Urinary bladder (tissue), 4 donors: ENCODE results near the gene CLSTN2. TPM values are rescaled to one million over a fixed set of nuclear protein-coding genes. Genes with fewer than 3 reads are reported as not detected.

Source experiments
- DNase-seq: peaks from one replicate; pipeline ENCODE4 v3.0.0-alpha.2; 2015; ENCODE audit errors: extremely low spot score
- H3K27ac ChIP-seq: one replicate; pipeline ENCODE4 v1.5.1; 2013; ENCODE audit warnings: low read depth, mild to moderate bottlenecking, moderate library complexity
- H3K36me3 ChIP-seq: one replicate; pipeline ENCODE4 v1.6.1; 2013; ENCODE audit warnings: mild to moderate bottlenecking, moderate library complexity; ENCODE audit not compliant: insufficient read depth
- H3K4me1 ChIP-seq: one replicate; pipeline ENCODE4 v1.6.1; 2013; ENCODE audit warnings: mild to moderate bottlenecking, moderate library complexity; ENCODE audit not compliant: insufficient read depth
- H3K4me3 ChIP-seq: one replicate; pipeline ENCODE4 v1.5.1; 2013; ENCODE audit warnings: low read depth, low read length
- WGBS: extraction: QIAGEN DNeasy Blood & Tissue Kit; methylation state at CpG from one replicate; pipeline ENCODE4 v1.1.7; 2013; 5-methylcytosine and 5-hydroxymethylcytosine counted together
- polyA plus RNA-seq: library from polyadenylated mRNA; stranded (reverse); fragments of 200-250 nt; gene quantifications from one replicate; pipeline ENCODE4 v1.2.3, GENCODE V29; 2013
- total RNA-seq: library from RNA; depleted of rRNA; stranded (reverse); fragments of >200 nt; gene quantifications from one replicate; pipeline ENCODE4 v1.2.3, GENCODE V29; 2014
- donor health status: healthy with polysubstance abuse.
- donor health status: healthy.

The CLSTN2 gene
- total and polyA plus RNA-seq, 2 donors = 1.1 to 4.9 TPM

DNA sequence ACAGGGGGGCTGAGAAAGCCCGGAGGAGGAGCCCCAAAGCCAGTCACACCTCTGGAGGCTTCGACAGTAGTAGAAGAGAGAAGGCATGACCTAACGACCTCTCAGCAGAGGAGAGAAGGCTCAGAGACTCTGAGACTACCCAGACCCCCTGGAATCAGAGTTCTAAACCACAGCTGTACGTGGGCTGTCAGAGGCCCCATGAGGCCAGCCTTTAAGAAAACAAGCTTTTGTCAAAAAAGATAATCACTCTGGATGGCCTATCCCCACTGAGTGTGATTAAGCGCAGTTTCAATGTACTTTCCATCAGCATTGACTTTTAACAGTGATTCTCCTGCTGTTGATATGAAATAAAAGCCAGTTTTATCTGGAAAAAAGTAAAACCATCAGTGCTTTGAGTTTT, 330.3 kb downstream of the CLSTN2 start:
- Histone ChIP-seq H3K36me3 (no peaks in the 10 kb centered on the region), H3K27ac (no peak overlapping the region), H3K4me3 (no peak overlapping the region), H3K4me1 (no peaks in the 10 kb centered on the region)
- 69% methylated on average over 5 of the region's 5 CpGs for WGBS
- no peak for DNase-seq

- Histone ChIP-seq H3K36me3 (no peaks in the 10 kb centered on the region), H3K4me1 (no peaks in the 10 kb centered on the region), H3K27ac (no peak overlapping the region), H3K4me3 (no peak overlapping the region)
- DNase-seq = no peak
- WGBS = 78% methylated on average over 3 of the region's 3 CpGs
Observed at GRCh38 chr3:140268103-140268502, 333.1 kb downstream of the CLSTN2 start.

DNA sequence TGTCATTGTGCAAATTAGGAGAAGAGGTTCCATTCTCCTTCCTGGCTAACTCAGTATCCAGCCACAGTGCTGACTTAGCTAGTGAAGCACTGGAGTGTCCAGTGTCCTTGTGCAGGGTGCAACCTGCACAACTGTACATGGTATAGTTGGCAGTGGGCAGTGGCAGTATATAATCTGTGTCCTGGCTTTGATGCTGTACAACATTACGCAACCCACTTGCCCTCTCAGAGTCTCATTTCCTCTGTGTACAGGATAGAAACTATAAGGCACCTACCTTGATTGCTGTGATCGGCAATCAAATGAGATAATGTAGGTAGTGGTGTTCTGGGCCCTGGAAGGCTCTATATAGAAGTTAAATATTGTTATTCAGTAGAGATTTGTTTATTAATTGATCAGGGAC, 333.6 kb downstream of the CLSTN2 start:
- Histone ChIP-seq H3K36me3 (no peaks in the 10 kb centered on the region), H3K4me1 (no peaks in the 10 kb centered on the region), H3K27ac (no peak overlapping the region), H3K4me3 (no peak overlapping the region)
- WGBS = 97% methylated on average over 2 of the region's 2 CpGs
- no peak for DNase-seq

DNA sequence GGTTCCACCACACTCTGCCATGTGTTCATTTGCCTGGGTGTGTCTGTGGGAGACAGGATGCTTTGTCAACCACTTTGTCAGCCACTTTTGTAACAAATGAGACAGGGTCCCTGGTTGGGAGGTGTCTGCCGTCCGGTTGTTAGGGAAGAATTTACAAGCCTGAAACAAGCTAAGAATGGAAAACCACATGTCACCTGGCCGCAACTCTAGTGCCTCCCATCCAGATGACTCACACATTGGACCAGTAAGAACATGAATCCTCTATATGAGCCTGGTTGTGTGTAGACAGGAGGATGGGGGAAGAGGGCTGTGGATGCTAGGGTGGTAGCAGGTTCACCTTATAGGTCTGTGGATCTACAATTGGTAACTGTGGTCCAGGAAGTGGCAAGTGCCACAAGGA, 335.3 kb downstream of the CLSTN2 start:
- no peak for DNase-seq
- WGBS = 78% methylated on average over 3 of the region's 3 CpGs
- Histone ChIP-seq H3K4me1 (no peaks in the 10 kb centered on the region), H3K36me3 (no peaks in the 10 kb centered on the region), H3K4me3 (no peak overlapping the region), H3K27ac (no peak overlapping the region)

GRCh38 chr3:140273542-140274195, 338.7 kb downstream of the CLSTN2 start:
- Histone ChIP-seq H3K4me3 (no peak overlapping the region), H3K27ac (no peak overlapping the region), H3K4me1 (no peaks in the 10 kb centered on the region), H3K36me3 (no peaks in the 10 kb centered on the region)
- DNase-seq = no peak
- 81% methylated on average over 5 of the region's 5 CpGs for WGBS

DNA sequence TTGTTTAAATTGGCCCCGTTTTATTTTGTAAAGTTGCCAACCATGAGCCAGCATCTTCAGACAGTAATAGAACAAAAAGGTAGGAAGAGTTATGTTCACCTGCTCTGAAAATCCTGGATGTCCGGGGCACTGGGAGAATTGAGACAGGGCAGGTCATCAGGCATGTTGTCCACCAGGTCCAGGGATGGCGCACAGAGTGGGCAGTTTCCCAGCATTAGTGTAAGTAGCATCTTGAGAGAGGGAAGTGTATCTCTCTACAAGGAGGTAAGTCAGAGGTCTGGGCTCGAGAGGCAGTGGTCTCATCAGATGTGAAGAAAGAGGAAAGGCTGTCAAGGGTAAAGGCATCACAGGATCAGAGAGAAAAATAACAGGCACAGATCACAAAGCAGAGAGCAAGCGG, 339.4 kb downstream of the CLSTN2 start:
- Histone ChIP-seq H3K4me1 (no peaks in the 10 kb centered on the region), H3K27ac (no peak overlapping the region), H3K36me3 (no peaks in the 10 kb centered on the region), H3K4me3 (no peak overlapping the region)
- WGBS = 78% methylated on average over 5 of the region's 5 CpGs
- DNase-seq = no peak

DNA sequence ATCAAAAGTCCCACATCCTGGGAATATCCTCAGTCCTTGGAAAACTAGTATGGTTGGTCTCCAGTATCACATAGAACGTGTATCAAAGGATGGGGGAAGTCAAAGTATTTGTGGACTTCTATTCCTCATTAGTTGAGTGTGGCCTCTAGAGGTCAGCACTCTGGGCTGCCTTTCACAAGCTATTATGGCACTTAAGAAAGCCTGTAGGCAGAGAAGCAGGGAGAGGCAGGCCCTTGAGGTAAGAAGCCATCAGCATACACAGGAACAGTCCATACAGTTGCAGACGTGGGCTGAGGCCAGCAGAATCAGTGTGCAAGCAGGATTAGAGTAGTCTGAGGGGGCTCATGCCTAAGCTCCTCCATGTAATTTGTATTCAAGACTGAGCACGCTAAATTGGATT, 341.7 kb downstream of the CLSTN2 start:
- Histone ChIP-seq H3K4me1 (no peaks in the 10 kb centered on the region), H3K27ac (no peak overlapping the region), H3K4me3 (no peak overlapping the region), H3K36me3 (no peaks in the 10 kb centered on the region)
- WGBS = 50% methylated on average over 3 of the region's 3 CpGs
- no peak for DNase-seq

DNA sequence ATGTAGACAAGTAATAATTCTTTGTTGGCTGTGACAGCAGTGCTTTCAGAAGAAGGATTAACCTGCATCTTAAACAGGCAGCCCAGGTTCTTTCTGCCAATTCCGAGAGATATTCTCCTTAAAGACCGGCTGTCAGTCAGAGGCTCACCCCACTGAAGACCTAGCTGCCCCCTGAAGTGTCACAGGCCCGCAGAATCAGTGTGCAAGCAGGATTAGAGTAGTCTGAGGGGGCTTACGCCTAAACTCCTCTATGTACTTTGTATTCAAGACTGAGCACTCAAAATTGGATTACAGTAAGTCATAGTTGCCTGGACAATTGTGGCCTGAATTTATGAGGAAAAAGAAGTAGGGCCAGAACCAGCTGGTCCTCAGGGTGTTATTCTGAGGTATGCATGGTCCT, 342.9 kb downstream of the CLSTN2 start:
- H3K4me1 ChIP-seq = no peaks in the 10 kb centered on the region
- 85% methylated on average over 4 of the region's 4 CpGs for WGBS
- H3K27ac ChIP-seq = no peak overlapping the region
- no peak for DNase-seq
- H3K4me3 ChIP-seq = no peak overlapping the region
- no peaks in the 10 kb centered on the region for H3K36me3 ChIP-seq

GRCh38 chr3:140284372-140284771, 349.4 kb downstream of the CLSTN2 start:
- Histone ChIP-seq H3K27ac (no peak overlapping the region), H3K4me3 (no peak overlapping the region), H3K36me3 (no peaks in the 10 kb centered on the region), H3K4me1 (no peaks in the 10 kb centered on the region)
- DNase-seq = no peak
- 93% methylated on average over 3 of the region's 3 CpGs for WGBS

GRCh38 chr3:140285380-140285779, 350.4 kb downstream of the CLSTN2 start:
- Histone ChIP-seq H3K4me3 (no peak overlapping the region), H3K4me1 (no peaks in the 10 kb centered on the region), H3K36me3 (no peaks in the 10 kb centered on the region), H3K27ac (no peak overlapping the region)
- DNase-seq = no peak
- 62% methylated on average over 3 of the region's 3 CpGs for WGBS

GRCh38 chr3:140288595-140288994, 353.6 kb downstream of the CLSTN2 start:
- Histone ChIP-seq H3K27ac (no peak overlapping the region), H3K36me3 (no peaks in the 10 kb centered on the region), H3K4me1 (no peaks in the 10 kb centered on the region), H3K4me3 (no peak overlapping the region)
- DNase-seq = no peak
- 60% methylated on average over 1 of the region's 1 CpG for WGBS

DNA sequence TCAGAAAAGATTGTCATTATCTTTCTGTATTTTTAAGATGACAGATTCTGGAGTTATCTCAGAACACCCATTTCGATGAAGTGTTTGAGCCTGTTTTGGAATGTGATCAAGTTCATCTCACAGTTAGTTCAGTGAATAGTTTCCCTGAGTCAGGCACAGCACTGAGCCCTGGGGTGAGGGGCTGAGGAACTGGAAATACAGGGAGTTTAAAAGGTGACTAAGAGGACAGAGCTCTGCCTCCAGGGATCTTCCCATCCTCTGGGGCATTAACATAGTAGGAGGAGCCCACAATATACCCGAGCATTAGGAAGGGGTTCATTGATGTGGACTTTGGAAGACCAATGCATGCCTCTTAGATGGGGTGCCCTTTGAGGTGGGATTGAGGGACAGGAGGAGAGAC, 355.1 kb downstream of the CLSTN2 start:
- no peak overlapping the region for H3K27ac ChIP-seq
- H3K36me3 ChIP-seq = no peaks in the 10 kb centered on the region
- H3K4me1 ChIP-seq = no peaks in the 10 kb centered on the region
- 54% methylated on average over 2 of the region's 2 CpGs for WGBS
- DNase-seq = no peak
- H3K4me3 ChIP-seq = no peak overlapping the region

GRCh38 chr3:140292170-140292569, 357.2 kb downstream of the CLSTN2 start:
- 91% methylated on average over 2 of the region's 2 CpGs for WGBS

GRCh38 chr3:140292684-140293083, 357.7 kb downstream of the CLSTN2 start:
- 47% methylated on average over 4 of the region's 4 CpGs for WGBS
- no peak for DNase-seq
- H3K4me1 ChIP-seq = no peaks in the 10 kb centered on the region
- no peak overlapping the region for H3K27ac ChIP-seq
- H3K36me3 ChIP-seq = no peaks in the 10 kb centered on the region
- H3K4me3 ChIP-seq = no peak overlapping the region

More at GRCh38 chr3:140292170-140292569, 357.2 kb downstream of the CLSTN2 start:
- Histone ChIP-seq H3K36me3 (no peaks in the 10 kb centered on the region), H3K4me1 (no peaks in the 10 kb centered on the region), H3K4me3 (no peak overlapping the region), H3K27ac (no peak overlapping the region)
- DNase-seq = no peak

- DNase-seq = no peak
- no peaks in the 10 kb centered on the region for H3K4me1 ChIP-seq
- no peak overlapping the region for H3K27ac ChIP-seq
- H3K36me3 ChIP-seq = no peaks in the 10 kb centered on the region
- H3K4me3 ChIP-seq = no peak overlapping the region
- 83% methylated on average over 2 of the region's 2 CpGs for WGBS
Observed at GRCh38 chr3:140294058-140294457, 359.1 kb downstream of the CLSTN2 start.
